ENCODE measurements around the gene SLC6A7.

Gene SLC6A7

DNA sequence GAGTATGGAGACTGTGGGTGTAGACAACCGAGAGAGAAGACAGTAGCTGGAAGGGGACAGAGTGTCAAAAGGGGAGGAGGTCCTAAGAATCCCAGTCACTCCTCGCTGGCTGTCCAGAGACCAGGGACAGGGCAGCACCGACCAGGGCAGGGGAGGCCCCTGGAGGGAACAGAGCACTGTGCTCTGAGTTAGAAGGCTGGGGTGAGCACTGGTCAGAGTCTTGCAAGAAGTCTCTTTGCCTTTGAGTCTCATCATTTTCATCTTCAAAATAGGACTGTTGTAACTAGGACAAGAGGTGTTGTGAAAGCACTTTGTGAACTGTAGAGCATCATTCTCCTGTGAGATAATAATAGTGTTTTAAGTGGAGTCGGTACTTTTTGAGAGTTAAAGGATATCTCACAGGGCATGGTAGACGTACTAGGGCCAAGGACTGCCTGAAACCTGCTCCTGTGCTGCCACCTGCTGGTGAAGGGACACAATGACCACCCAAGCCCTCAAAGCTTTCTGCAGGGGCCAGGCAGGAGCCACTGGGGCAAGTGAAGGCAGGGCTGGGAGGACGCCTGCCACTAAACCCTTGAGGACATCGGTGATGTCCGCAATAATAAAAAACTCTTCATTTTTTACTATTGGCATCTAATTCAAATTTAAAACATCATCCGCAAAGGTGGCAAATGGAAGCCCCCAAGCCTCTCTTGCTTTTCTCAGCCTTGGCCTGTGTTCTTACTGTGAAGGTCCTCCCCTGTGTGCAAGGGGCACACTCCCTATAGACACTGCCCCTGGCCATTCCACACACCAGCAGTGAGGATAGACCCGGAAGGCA, 28.2 kb downstream of the SLC6A7 start:
- Histone ChIP-seq H3K4ac (ENCODE audit: low read depth, low read length) (no peak overlapping the region), H3K27ac (ENCODE audit: low read depth, low read length) (no peak overlapping the region), H4K91ac (ENCODE audit: low read depth, low read length) (no peak overlapping the region), H3K27me3 (ENCODE audit: insufficient read depth, low read length) (no peaks in the 10 kb centered on the region), H3K79me2 (ENCODE audit: control insufficient read depth, insufficient read depth, low read length, poor library complexity) (no peaks in the 10 kb centered on the region), H2AFZ (ENCODE audit: insufficient read depth, low read length, poor library complexity) (no peak overlapping the region), H3K18ac (ENCODE audit: low read length) (no peak overlapping the region), H2BK120ac (ENCODE audit: insufficient read depth, low read length, poor library complexity) (no peak overlapping the region), H4K8ac (ENCODE audit: low read depth, low read length) (no peak overlapping the region), H3K4me2 (ENCODE audit: low read length) (no peak overlapping the region), H2AK5ac (ENCODE audit: low read length) (peak overlapping the region; percentile 58), H3K9me3 (ENCODE audit: insufficient read depth, low read depth, low read length) (no peaks in the 10 kb centered on the region), H3K4me3 (ENCODE audit: low read depth, low read length) (no peak overlapping the region), H3K9ac (ENCODE audit: low read length) (no peak overlapping the region), H4K12ac (ENCODE audit: low read depth, low read length) (no peak overlapping the region), H3K4me1 (ENCODE audit: control insufficient read depth in 1 of 2, insufficient read depth in 2 of 2, low read length in 2 of 2) (peaks cover 3 to 4% of the 10 kb centered on the region in 2 experiments), H2BK12ac (ENCODE audit: low read length) (no peak overlapping the region), H3K79me1 (ENCODE audit: low read length) (no peaks in the 10 kb centered on the region), H3K23ac (ENCODE audit: low read length) (no peak overlapping the region), H3K14ac (ENCODE audit: low read length) (no peak overlapping the region), H3K36me3 (ENCODE audit: control insufficient read depth in 1 of 2, insufficient read depth in 2 of 2, low read length in 2 of 2) (no peaks in the 10 kb centered on the region), H2BK5ac (ENCODE audit: low read depth, low read length, poor library complexity) (no peak overlapping the region)
- peak; percentile 69 to 94 for DNase-seq
- no CpG with 5 or more reads among the region's 10 CpGs for WGBS (ENCODE audit: extremely low coverage, insufficient coverage, insufficient read length)

DNA sequence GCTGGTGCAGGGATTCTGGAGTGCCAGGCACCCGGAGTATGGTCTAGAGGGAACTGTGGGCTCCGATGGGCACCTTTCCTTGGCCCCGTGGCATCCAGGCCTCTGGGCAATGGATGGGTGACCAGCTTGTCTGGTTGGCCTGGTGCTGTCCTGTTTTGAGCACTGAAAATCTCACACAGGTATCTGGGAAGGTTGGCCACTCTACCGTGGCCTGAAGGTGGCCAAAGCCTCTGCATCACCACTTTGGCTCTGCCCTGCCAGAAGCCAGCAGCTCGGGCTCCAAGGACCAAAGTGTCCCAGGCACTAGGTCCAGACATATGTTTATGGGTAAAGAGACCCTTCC, 28.8 kb downstream of the SLC6A7 start:
- H3K79me1 ChIP-seq (ENCODE audit: low read length), result no peaks in the 10 kb centered on the region

DNA sequence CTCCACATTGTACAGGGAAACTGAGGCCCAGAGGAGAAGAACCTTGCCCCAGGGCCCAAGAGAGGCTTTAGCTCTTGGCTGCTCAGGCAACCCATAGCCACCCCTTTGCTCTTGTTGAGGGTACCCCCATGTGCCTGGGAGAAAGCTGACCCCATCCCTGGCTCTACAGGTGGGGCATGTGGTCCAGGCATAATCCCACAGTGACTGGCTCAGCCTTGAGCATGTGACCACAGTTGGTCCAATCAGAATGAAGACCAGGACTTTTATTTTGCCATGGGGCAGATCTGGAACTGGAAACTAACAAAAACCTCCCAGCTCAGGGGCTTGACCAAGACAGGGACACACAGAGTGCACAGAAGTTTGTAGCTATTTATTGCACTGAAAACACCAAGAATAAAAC, 29.3 kb downstream of the SLC6A7 start:
- no peak overlapping the region for H4K91ac ChIP-seq (ENCODE audit: low read depth, low read length)
- H3K9ac ChIP-seq (ENCODE audit: low read length), result no peak overlapping the region
- H2BK120ac ChIP-seq (ENCODE audit: insufficient read depth, low read length, poor library complexity), result no peak overlapping the region
- H3K18ac ChIP-seq (ENCODE audit: low read length), result no peak overlapping the region
- H3K14ac ChIP-seq (ENCODE audit: low read length), result no peak overlapping the region
- H3K23ac ChIP-seq (ENCODE audit: low read length), result no peak overlapping the region
- no peak overlapping the region for H3K4me3 ChIP-seq (ENCODE audit: low read depth, low read length)
- H3K4me1 ChIP-seq (ENCODE audit: control insufficient read depth in 1 of 2, insufficient read depth in 2 of 2, low read length in 2 of 2), result peaks cover 3 to 4% of the 10 kb centered on the region in 2 experiments
- H2AK5ac ChIP-seq (ENCODE audit: low read length), result no peak overlapping the region
- H3K27ac ChIP-seq (ENCODE audit: low read depth, low read length), result no peak overlapping the region
- H2BK5ac ChIP-seq (ENCODE audit: low read depth, low read length, poor library complexity), result no peak overlapping the region
- H2BK12ac ChIP-seq (ENCODE audit: low read length), result no peak overlapping the region
- H3K9me3 ChIP-seq (ENCODE audit: insufficient read depth, low read depth, low read length), result no peaks in the 10 kb centered on the region
- H4K12ac ChIP-seq (ENCODE audit: low read depth, low read length), result no peak overlapping the region
- no peak overlapping the region for H4K8ac ChIP-seq (ENCODE audit: low read depth, low read length)
- no peak for DNase-seq
- H3K79me2 ChIP-seq (ENCODE audit: control insufficient read depth, insufficient read depth, low read length, poor library complexity), result no peaks in the 10 kb centered on the region
- no peak overlapping the region for H3K4ac ChIP-seq (ENCODE audit: low read depth, low read length)
- no peak overlapping the region for H2AFZ ChIP-seq (ENCODE audit: insufficient read depth, low read length, poor library complexity)
- no peaks in the 10 kb centered on the region for H3K36me3 ChIP-seq (ENCODE audit: control insufficient read depth in 1 of 2, insufficient read depth in 2 of 2, low read length in 2 of 2)
- H3K4me2 ChIP-seq (ENCODE audit: low read length), result no peak overlapping the region
- no peaks in the 10 kb centered on the region for H3K79me1 ChIP-seq (ENCODE audit: low read length)
- no peaks in the 10 kb centered on the region for H3K27me3 ChIP-seq (ENCODE audit: insufficient read depth, low read length)

More for the DNA sequence above, 28.8 kb downstream of the SLC6A7 start:
- Histone ChIP-seq H4K91ac (ENCODE audit: low read depth, low read length) (no peak overlapping the region), H3K4me2 (ENCODE audit: low read length) (no peak overlapping the region), H3K4ac (ENCODE audit: low read depth, low read length) (no peak overlapping the region), H4K8ac (ENCODE audit: low read depth, low read length) (no peak overlapping the region), H3K9me3 (ENCODE audit: insufficient read depth, low read depth, low read length) (no peaks in the 10 kb centered on the region), H2BK5ac (ENCODE audit: low read depth, low read length, poor library complexity) (no peak overlapping the region), H2BK12ac (ENCODE audit: low read length) (no peak overlapping the region), H2AK5ac (ENCODE audit: low read length) (peak overlapping the region; percentile 58), H2AFZ (ENCODE audit: insufficient read depth, low read length, poor library complexity) (no peak overlapping the region), H3K27me3 (ENCODE audit: insufficient read depth, low read length) (no peaks in the 10 kb centered on the region), H3K4me3 (ENCODE audit: low read depth, low read length) (no peak overlapping the region), H3K23ac (ENCODE audit: low read length) (no peak overlapping the region), H3K18ac (ENCODE audit: low read length) (no peak overlapping the region), H4K12ac (ENCODE audit: low read depth, low read length) (no peak overlapping the region), H3K36me3 (ENCODE audit: control insufficient read depth in 1 of 2, insufficient read depth in 2 of 2, low read length in 2 of 2) (no peaks in the 10 kb centered on the region), H3K4me1 (ENCODE audit: control insufficient read depth in 1 of 2, insufficient read depth in 2 of 2, low read length in 2 of 2) (peaks cover 3 to 4% of the 10 kb centered on the region in 2 experiments), H3K27ac (ENCODE audit: low read depth, low read length) (no peak overlapping the region), H2BK120ac (ENCODE audit: insufficient read depth, low read length, poor library complexity) (no peak overlapping the region), H3K9ac (ENCODE audit: low read length) (no peak overlapping the region), H3K14ac (ENCODE audit: low read length) (no peak overlapping the region), H3K79me2 (ENCODE audit: control insufficient read depth, insufficient read depth, low read length, poor library complexity) (no peaks in the 10 kb centered on the region)
- no peak for DNase-seq
- no CpG with 5 or more reads among the region's 5 CpGs for WGBS (ENCODE audit: extremely low coverage, insufficient coverage, insufficient read length)

DNA sequence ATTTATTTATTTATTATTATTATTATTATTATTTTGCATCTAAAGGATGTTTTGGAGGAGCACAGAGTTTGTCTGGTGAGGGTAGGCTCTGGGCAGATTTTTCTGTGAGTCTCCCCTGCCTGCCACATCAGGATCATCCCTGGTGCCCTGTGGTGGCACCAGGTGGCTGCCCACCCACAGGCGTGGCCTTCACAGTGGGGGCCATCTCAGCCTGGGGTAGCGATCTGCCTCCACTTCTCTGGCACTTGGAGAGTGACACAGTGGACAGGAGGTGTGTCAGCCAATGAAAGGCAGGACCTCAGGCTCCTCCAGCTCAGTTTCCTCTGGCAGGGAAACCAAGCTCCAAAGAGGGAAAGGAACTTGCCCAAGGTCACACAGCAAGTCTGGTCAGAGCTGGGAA, 30.0 kb downstream of the SLC6A7 start:
- peak overlapping the region; percentile 6 for H2BK120ac ChIP-seq (ENCODE audit: insufficient read depth, low read length, poor library complexity)
- no peak overlapping the region for H3K4me3 ChIP-seq (ENCODE audit: low read depth, low read length)
- no peak overlapping the region for H2BK5ac ChIP-seq (ENCODE audit: low read depth, low read length, poor library complexity)
- no peaks in the 10 kb centered on the region for H3K9me3 ChIP-seq (ENCODE audit: insufficient read depth, low read depth, low read length)
- WGBS (ENCODE audit: extremely low coverage, insufficient coverage, insufficient read length), result no CpG with 5 or more reads among the region's 2 CpGs
- H3K79me1 ChIP-seq (ENCODE audit: low read length), result no peaks in the 10 kb centered on the region
- H2AFZ ChIP-seq (ENCODE audit: insufficient read depth, low read length, poor library complexity), result no peak overlapping the region
- no peaks in the 10 kb centered on the region for H3K36me3 ChIP-seq (ENCODE audit: control insufficient read depth in 1 of 2, insufficient read depth in 2 of 2, low read length in 2 of 2)
- no peak overlapping the region for H3K23ac ChIP-seq (ENCODE audit: low read length)
- H3K27me3 ChIP-seq (ENCODE audit: insufficient read depth, low read length), result no peaks in the 10 kb centered on the region
- H3K79me2 ChIP-seq (ENCODE audit: control insufficient read depth, insufficient read depth, low read length, poor library complexity), result no peaks in the 10 kb centered on the region
- H3K4ac ChIP-seq (ENCODE audit: low read depth, low read length), result no peak overlapping the region
- H4K8ac ChIP-seq (ENCODE audit: low read depth, low read length), result no peak overlapping the region
- H3K14ac ChIP-seq (ENCODE audit: low read length), result no peak overlapping the region
- no peak overlapping the region for H3K18ac ChIP-seq (ENCODE audit: low read length)
- peak overlapping the region; percentile 68 for H2BK12ac ChIP-seq (ENCODE audit: low read length)
- peaks cover 3 to 4% of the 10 kb centered on the region in 2 experiments for H3K4me1 ChIP-seq (ENCODE audit: control insufficient read depth in 1 of 2, insufficient read depth in 2 of 2, low read length in 2 of 2)
- no peak for DNase-seq
- H3K4me2 ChIP-seq (ENCODE audit: low read length), result no peak overlapping the region
- no peak overlapping the region for H4K91ac ChIP-seq (ENCODE audit: low read depth, low read length)
- H3K9ac ChIP-seq (ENCODE audit: low read length), result no peak overlapping the region
- no peak overlapping the region for H4K12ac ChIP-seq (ENCODE audit: low read depth, low read length)
- no peak overlapping the region for H3K27ac ChIP-seq (ENCODE audit: low read depth, low read length)
- peak overlapping the region; percentile 39 for H2AK5ac ChIP-seq (ENCODE audit: low read length)

Data from trophoblast cell (in vitro differentiated cells and primary cell).